GM21447 (cell line): ENCODE measurements around the gene OSBPL5.

Source experiments
- ATAC-seq: cut with Tn5 transposase; IDR thresholded peaks from one replicate; pipeline ENCODE4 v1.9.1; 2021; ENCODE audit not compliant: unreplicated experiment

The OSBPL5 gene

GRCh38 chr11:3198815-3199214, 33.7 kb upstream of the OSBPL5 start:
- no peak for ATAC-seq

- no peak for ATAC-seq
Measured at GRCh38 chr11:3197878-3198528, 32.9 kb upstream of the OSBPL5 start.

- ATAC-seq: no peak
Measured at GRCh38 chr11:3197044-3197695, 32.1 kb upstream of the OSBPL5 start.

GRCh38 chr11:3196161-3197043, 31.3 kb upstream of the OSBPL5 start:
- ATAC-seq: no peak

GRCh38 chr11:3195251-3196160, 30.4 kb upstream of the OSBPL5 start:
- ATAC-seq: no peak

GRCh38 chr11:3194016-3194816, 29.1 kb upstream of the OSBPL5 start:
- no peak for ATAC-seq

GRCh38 chr11:3193373-3194015, 28.4 kb upstream of the OSBPL5 start:
- ATAC-seq: no peak

GRCh38 chr11:3192511-3193372, 27.6 kb upstream of the OSBPL5 start:
- ATAC-seq: no peak

- no peak for ATAC-seq
Measured at GRCh38 chr11:3191586-3192324, 26.6 kb upstream of the OSBPL5 start.

GRCh38 chr11:3190600-3190999, 25.5 kb upstream of the OSBPL5 start:
- ATAC-seq: no peak

GRCh38 chr11:3189886-3190583, 24.9 kb upstream of the OSBPL5 start:
- no peak for ATAC-seq

GRCh38 chr11:3189196-3189843, 24.2 kb upstream of the OSBPL5 start:
- no peak for ATAC-seq

GRCh38 chr11:3188496-3189195, 23.5 kb upstream of the OSBPL5 start:
- ATAC-seq: no peak

- ATAC-seq: no peak
Measured at GRCh38 chr11:3186166-3186953, 21.2 kb upstream of the OSBPL5 start.

- ATAC-seq: no peak
Measured at GRCh38 chr11:3184732-3185347, 19.7 kb upstream of the OSBPL5 start.
